Amniotic stem cell (primary cell): ENCODE measurements around the gene SMAD7.

Experiments used
- DNase-seq: peaks from one replicate; lab custom pipeline; 2025; lab: John Stamatoyannopoulos, UW

SMAD7 gene

GRCh38 chr18:48893608-48894600 lies 56.9 kb downstream of the SMAD7 start:
- DNase-seq: no peak

- no peak for DNase-seq
Measured at GRCh38 chr18:48893061-48893607, 57.6 kb downstream of the SMAD7 start.

GRCh38 chr18:48892146-48892855 lies 58.5 kb downstream of the SMAD7 start:
- DNase-seq: no peak

GRCh38 chr18:48891721-48892120 lies 59.0 kb downstream of the SMAD7 start:
- DNase-seq: no peak

GRCh38 chr18:48889981-48890762 lies 60.6 kb downstream of the SMAD7 start:
- DNase-seq: no peak

- DNase-seq: no peak
Measured at GRCh38 chr18:48889115-48889941, 61.4 kb downstream of the SMAD7 start.

GRCh38 chr18:48888773-48889080 lies 62.0 kb downstream of the SMAD7 start:
- no peak for DNase-seq

GRCh38 chr18:48887905-48888772 lies 62.6 kb downstream of the SMAD7 start:
- DNase-seq: no peak

- no peak for DNase-seq
Measured at GRCh38 chr18:48887294-48887904, 63.4 kb downstream of the SMAD7 start.

GRCh38 chr18:48886520-48887293 lies 64.1 kb downstream of the SMAD7 start:
- no peak for DNase-seq

- no peak for DNase-seq
Measured at GRCh38 chr18:48885924-48886400, 64.8 kb downstream of the SMAD7 start.

- no peak for DNase-seq
Measured at GRCh38 chr18:48885266-48885923, 65.4 kb downstream of the SMAD7 start.

- DNase-seq: no peak
Measured at GRCh38 chr18:48884771-48885170, 66.0 kb downstream of the SMAD7 start.

GRCh38 chr18:48884306-48884705 lies 66.5 kb downstream of the SMAD7 start:
- DNase-seq: no peak

- no peak for DNase-seq
Measured at GRCh38 chr18:48882379-48882778, 68.4 kb downstream of the SMAD7 start.

GRCh38 chr18:48880931-48881330 lies 69.8 kb downstream of the SMAD7 start:
- DNase-seq: no peak

GRCh38 chr18:48879008-48879431 lies 71.7 kb downstream of the SMAD7 start:
- DNase-seq: no peak

GRCh38 chr18:48878471-48878870 lies 72.3 kb downstream of the SMAD7 start:
- DNase-seq: no peak
